NOMO-1 (cell line): Measurements from ENCODE around the gene KCNIP4.

ENCODE experiments used
- DNase-seq, 2 experiments: peaks; one replicate each; lab custom pipeline; 2025; ENCODE audit not compliant: unreplicated experiment in 2 of 2; lab: John Stamatoyannopoulos, UW

KCNIP4 gene

DNA sequence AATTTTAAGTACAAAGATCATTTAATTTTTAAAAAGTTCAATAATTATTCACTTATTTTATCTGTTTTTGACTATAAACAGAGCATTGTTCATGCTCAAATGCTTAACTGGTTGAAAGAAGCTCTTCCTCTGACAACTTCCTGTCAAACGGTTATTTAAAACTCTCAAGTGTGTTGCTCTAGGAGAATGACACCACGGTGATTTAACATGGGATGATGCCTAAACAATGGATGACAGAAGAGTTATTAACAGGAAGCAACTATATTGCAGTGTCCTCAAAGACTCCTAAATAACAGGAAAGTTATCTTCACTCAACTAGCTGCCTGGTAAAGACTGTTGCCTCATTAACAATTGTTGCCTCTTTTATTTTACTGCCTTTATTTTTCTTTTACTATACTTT lies 738.7 kb downstream of the KCNIP4 start:
- DNase-seq, result no peak

DNA sequence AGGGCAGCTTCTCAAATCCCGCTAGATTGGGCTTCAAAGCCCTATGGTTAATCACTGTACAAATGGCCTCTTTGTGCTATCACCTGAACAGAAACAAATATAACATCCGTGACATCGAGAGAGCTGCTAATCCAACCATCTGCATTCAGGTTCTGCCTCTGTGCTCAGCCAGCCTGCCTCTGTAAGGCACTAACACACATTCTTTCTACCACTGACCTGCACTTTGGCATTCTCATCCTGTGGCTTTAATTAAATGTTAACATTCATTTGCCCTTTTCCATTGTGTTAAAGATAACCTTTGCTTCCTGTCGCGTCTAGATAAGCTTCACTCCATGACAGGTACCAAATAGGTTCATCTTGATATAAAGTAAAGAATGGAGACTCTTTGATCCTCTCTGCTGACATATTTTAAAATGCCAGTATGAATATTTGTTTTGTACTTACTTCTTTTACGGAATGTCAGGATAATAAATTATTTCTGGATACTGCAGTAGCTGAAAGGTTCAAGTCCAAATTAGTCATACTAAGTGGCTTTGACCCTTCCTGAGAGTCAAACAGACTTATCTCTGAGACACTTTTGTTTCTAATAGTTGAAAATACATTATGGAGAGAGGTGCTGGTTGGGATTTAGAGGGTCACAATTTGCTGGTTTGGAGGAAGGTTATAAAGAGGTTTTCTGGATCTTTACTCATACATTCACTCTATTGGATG lies 742.6 kb downstream of the KCNIP4 start:
- no peak for DNase-seq

DNA sequence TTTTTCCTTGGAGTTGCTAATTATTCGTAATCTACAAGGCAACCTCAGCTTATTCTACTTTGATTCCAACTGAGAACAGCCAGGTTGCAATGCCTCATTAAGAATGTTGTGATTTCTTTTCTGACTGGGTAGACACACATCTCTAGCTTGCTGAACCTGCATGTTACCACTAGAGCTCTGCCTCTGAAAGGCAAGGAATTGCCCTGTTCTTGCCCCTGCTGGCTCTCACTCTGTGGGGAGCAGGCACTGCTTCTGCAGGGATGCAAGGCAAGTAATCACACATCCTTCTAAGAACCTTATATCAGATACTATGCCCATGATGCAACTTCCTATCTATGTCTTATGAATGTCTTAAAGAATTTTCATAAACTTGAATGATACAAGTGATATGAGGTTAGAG lies 745.2 kb downstream of the KCNIP4 start:
- no peak for DNase-seq

DNA sequence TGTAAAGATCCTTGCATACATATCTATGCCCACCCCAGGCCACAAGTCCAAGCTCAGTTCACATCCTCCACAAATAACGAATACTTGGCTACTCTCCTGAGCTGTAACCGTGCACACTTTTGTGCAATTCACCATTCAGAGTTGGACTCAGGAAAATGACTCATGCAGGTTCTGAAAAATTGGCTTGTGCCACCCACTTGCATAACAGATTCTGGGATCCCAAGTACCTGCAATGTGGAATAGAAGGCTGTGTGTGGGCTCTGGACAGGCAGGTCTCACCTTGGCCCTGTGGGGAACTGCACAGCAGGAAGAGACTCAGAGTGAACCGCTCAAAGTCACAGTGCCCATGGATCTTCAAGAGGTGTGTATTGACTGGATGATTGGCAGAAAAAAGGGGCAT lies 745.6 kb downstream of the KCNIP4 start:
- no peak for DNase-seq

DNA sequence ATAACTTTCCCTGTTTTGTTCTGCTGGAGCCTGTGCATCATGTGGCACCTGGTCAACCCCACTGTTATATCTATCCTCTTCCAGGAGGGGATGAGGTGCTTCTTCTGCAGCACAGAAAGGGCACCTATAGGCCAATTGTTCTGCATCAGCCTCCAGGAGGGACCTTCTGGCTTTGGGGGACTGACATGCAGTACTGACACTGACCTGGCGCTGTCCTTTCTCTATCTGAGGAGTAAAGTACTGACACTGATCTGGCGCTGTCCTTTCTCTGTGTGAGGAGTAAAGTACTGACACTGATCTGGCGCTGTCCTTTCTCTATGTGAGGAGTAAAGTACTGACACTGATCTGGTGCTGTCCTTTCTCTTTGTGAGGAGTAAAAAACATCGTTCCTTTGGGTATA lies 749.9 kb downstream of the KCNIP4 start:
- no peak for DNase-seq

DNA sequence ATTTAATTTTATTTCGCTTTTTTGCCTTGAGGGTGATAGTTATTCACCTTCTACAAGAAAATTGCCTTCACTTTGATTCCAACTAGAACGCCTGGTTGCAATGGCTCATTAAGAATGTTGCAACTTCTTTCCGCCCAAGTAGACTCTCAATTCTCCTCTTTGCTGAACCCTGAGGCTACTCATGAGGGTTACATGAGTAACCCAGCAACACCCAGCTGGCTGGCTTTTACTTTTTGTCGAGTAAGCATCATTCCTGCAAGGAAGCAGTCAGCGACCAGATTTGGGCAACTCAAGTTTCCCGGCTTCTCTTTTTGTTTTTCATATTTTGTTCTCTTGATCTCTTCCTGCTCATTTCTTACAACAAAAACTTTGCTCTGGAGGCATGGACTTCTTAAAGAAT lies 752.9 kb downstream of the KCNIP4 start:
- DNase-seq, result no peak

DNA sequence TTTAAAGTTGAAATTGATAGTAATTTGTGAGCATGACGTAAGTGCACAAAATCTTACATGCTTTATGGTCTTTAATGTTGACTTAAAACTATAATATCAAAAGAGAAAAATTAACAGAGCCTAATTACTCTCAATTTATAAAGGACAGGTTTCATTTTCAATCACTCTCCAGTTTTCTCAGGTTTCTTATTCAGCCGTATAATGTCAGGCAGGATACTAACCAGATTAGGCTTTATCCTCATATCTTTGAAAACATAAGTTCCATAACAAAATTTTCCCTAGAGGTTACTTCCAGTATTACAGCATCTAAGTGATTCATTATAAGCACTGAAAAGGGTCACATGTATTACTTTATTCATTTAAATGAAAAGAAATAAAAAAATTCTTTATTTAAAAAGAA lies 756.2 kb downstream of the KCNIP4 start:
- DNase-seq, result no peak

DNA sequence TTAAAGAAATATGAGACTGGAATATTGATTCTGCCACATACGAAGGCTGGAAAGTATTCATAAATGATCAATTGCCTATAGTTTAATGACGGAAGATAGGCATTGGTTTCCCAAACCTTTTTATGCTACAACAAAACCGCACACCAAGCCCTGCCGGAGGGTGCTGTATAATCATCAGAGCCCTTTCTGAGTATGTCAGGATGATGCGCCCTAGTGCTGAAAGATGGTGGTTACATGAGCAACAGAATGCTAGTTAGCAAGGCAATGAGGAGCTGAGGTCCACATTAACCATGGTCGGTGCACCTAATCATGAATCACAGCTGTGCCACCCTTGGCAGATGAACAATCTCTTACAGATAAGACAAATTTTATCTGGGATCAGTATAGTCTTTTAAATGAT lies 757.3 kb downstream of the KCNIP4 start:
- no peak for DNase-seq

DNA sequence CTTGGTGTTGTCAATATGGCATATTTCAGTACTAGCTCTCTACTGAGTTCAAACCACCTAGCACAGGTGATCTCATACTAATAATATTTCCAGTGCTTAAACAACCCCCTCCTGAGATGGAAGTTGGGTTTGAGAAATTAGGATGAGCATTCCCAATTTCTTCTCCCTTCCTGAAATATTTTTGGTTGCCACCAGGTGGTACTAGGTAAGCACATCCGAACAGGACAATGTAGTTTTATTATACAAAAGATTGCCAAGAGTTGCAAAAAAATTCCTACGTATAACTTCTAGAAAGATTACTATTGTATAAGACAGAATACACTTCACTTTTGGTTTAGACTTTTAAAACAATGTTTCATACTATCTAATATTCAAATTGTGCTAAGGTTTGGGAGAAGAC lies 763.8 kb downstream of the KCNIP4 start:
- DNase-seq, result no peak

DNA sequence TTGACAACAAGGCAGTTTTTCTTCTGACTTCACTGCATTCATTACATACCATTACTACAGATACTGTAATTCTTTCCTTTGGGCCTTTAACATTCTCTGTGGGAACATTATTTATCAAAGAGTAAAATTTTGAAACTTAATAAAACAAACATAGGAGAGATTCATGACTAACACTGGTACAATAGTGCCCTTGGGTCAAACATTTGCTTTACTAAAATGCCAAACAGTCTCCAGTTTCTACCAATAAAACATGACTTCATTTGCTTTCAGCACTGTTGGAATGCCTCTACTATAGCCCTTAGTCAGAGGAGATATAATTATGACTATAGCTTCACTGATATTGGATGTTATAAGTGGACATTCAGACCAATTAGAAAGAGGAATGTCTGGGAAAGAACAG lies 766.9 kb downstream of the KCNIP4 start:
- no peak for DNase-seq

DNA sequence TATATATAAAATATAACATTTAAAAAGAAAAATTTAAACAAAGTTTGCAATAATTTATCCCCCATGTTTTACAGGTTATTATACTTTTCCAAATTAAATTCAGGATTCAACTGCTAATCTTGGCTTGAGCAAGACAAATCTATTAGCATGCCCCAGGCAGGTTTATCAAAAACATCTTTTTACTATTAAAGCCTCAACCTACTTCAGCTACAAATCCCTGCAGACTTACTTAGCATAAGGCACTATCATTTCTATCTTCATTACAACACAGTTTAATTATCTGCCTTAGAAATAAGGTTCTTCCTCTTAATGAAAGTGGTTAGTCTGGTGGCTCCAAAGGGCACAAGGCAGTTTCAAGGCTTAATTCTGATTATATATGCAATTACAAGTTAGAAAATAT lies 770.7 kb downstream of the KCNIP4 start:
- DNase-seq, result no peak

DNA sequence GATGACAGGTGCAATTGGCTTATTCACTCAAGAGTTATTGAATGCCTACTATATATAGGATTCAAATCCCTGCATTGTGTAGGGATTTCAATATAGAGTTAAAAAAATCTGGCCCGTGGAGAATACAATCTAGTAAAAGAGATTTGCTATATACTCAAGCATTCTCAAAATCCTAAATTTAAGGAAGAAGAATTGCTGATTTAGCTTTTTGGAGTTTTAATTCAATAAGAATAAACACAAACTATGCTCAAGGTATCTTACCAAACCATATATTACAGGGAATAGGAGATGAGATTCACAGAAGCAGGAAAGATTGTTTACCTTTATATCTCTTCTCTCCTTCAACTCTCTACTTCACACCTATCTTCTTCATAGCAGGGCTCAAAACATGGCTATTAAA lies 771.5 kb downstream of the KCNIP4 start:
- DNase-seq, result no peak

DNA sequence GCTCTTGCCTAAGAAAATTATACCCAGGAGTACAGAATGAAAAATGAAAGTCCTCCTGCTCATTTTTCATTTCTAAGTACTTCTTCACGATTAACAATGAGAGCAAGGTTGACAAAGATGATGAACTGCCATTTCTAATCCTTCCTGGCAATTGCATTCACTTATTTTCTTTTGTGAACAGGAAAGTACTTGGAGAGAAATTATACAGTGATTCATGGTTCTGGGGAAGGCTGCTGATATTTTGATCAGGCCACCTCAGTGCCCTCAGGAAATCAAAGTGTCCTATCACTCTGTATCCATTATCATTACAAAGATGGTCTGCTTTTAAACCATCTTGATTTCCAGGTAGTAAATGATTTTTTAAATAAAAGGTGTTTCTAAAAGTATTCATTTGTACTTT lies 780.9 kb downstream of the KCNIP4 start:
- DNase-seq, result no peak

DNA sequence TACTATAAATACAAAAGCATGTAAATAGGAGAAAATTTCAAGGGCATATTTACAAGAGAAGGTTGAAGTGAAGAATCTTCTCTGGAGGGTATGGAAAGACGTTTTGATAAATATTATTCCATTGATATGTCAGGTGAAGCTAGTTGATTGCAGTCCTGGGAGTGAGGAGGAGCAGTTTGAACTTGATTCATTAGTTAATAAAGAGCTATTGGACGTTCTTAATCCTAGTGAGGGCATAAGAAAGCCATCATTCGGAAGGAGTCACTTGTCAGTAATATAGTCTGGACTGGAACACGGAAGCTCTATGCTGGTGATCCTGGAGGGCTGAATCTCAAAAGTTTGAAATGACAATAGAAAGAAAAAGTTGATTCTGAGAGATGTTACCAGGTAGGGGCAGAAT lies 793.2 kb downstream of the KCNIP4 start:
- no peak for DNase-seq

DNA sequence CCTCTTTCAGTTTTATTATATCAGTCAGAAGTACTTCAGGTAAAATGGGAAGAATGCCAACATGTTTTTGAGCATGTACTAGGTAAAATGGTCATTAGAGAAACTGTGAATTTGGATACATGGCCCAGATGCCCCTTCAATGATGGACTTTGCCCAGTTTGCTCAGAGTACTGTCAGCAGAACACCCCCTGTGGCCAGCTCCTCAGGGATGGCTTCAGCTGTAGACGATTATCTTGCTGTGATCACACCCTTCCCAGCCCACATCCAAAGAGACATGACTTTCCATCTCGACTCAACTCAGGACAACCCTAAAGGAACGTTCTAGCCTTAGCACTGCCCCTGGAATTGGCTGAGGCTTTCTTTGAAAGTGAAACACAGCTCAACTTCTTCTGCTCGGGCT lies 809.2 kb downstream of the KCNIP4 start:
- no peak for DNase-seq

DNA sequence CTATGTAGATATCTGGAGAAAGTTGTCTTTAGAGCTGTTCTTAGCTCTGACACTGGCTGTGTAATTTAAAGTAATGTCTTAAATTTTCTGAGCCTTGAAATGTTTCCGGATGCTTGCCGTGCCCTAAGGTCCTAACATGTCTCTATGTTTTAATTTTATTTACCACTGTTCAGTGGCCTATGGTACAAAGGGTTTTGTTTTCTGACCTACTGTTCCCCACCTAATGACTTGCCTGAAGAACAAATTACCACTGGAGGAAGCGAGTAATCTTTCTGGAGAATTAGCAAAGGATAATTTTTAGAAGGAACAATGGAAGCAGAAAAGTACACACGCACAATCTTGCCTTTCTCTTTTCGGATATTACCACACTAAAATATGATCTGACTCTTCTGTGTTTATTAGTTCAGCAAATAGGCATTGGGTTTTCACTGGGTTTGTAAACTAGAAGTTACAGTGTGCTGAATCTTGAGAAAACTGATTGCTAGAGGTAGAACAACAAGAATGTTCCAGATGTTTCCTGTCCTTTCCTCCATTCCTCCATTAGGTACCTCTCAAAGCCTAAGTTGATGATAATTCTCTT lies 812.4 kb downstream of the KCNIP4 start:
- no peak for DNase-seq

DNA sequence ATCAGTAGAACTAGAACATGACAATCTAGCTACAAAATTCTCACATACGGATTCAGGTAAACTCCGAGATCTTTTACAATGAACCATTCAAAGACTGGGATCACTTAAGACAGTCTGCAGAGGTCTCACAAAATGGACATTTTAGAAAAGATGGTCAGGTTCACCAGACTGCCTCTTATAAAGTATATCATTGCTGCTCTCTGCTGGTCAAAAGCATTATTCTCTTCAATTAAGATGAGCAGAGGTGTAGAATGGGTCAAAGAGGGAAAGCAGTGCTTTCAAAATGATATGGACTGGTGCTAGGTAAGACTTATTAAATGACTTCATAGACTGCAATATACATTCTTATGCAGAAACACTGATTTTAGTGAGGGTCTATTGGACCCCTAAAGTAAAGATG lies 813.6 kb downstream of the KCNIP4 start:
- DNase-seq, result peak in 1 of 2 experiments; percentile 0

DNA sequence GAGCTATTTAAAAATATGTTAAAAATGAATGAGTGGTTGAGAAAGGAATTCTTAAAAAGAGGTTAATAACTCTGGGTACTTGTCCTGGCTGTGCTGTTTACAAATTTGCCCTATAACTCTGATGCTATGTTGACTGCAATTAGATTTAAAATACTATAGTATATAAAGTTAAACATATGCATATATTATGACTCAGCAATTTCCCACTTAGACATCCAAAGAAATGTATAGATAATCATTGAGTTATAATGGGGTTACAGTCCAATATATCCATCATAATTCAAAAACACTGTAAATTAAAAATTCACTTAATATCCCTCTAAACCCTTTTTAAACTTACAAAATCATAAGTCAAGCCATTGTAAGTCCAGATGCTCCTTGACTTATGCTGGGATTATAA lies 818.0 kb downstream of the KCNIP4 start:
- DNase-seq, result no peak

DNA sequence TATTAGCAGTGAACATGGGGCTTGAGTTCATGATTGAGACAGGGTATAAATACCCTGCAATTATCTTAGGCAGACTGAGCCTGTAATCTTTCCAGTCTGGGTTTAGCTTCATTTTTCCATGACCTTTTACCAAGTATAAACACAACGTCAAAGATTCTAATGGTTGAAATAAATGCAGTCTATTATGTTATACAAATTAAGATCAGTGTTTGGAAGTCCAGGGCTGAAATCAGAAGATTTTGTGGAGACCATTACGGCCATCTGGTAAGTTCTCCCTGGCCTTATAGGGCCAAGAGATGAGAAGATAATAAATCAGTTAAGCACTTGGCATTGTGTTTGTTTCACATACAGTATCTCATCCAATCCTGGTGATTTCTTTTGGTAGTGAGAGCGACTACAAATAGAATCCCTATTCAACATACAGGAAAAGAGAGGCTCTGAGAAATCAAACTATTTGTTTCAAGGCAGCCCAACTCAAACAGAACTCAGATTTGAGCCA lies 822.5 kb downstream of the KCNIP4 start:
- no peak for DNase-seq

DNA sequence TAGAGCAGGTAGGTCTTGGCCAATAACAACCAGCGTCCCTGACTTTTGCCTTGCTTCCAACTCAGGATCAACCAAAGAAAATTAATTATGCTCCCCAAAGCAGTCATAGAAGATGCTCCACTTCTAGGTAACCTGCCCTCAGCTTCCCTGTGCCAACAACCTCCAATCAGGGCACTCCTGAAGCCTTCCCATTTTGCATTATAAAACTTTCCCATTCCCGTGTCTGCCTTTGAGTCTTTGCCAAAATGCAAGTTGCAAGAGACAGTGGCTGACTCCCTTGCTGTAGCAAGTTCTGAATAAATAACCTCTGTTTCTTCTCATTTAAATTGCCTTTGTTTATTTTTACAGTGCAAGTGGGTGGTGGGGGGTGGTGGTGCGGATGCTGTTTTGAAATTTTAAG lies 830.3 kb downstream of the KCNIP4 start:
- DNase-seq, result no peak

DNA sequence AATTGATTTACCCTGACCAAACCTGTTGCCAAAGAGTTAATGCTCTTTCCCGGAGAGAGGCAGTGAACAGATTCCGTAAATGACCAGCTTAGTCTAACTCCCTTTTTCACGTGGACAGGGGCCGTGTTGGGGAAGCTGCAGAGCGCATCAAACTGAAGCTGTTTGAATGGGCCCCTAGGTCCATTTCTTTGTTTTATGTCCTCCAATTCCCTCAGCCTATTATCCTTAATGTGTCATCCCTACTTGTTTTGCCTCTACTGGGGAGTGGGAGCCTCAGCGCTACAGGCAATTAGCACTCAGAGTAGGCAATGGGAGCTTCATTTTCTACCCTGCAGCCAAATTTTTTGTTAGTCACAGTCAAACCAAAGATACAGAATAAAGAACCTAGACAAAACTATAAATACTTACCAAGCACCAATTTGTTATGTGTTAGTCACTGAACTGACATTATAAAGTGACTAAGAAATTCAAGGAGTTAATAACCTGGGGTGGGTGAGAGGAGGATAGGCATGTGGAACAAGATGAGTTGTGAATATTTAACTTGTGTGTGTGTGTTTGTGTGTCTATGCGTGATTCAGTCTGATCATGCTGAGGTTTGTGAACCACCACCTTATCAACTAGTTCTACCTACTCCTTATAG lies 830.9 kb downstream of the KCNIP4 start:
- no peak for DNase-seq

DNA sequence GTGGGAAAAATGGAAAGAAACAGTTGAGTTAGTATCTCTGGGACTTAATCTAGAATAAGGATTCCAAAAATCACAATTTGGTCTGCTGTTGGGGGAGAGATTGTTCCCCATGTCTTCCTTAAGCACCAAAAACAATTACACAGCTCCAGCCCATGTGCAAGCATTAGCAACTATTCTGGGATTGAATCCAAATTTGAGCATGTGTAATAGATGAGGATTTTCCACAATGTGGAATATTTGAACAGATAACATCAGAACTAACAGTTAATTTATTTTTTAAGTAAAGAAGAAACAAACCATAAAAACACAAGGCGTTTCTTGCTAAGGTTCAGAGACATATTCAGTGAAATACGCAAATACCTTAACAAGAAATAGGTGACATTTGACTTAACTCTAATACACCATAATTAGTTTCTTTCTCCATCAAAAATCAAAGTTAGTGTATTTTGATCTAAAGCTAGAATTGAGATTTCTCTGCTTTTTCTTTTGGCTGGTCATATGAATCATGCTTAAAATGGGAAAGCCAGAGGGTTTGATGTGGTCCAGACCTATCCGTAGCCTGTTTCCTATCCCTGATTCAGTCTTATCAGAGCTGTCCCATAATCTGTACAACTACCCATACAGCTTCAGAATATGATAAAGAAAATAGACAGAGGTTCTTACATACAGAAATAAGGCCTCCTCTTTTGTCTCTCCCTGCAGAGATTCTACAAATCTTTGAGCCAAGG lies 834.9 kb downstream of the KCNIP4 start:
- DNase-seq, result no peak
